Panc1 (cell line): Measurements from ENCODE around the gene TFDP1. TPM values are rescaled to one million over a fixed set of nuclear protein-coding genes. Genes with fewer than 3 reads are reported as not detected.

Source experiments
- ATAC-seq: fragments of 200-7000 bp; cut with Tn5 transposase; 2 replicates; pipeline ENCODE4 v1.9.1; 2020; ENCODE audit warnings: mild to moderate bottlenecking, moderate library complexity
- BruUV-seq: library from RNA; stranded (reverse); fragments of 400-500 nt; replicated peaks from 2 replicates; lab custom pipeline; 2021; lab: Mats Ljungman, UMichigan
- CTCF ChIA-PET: fragments of 300-600 bp; sonication (Branson Sonifier 250); formaldehyde crosslinking; loops from one replicate; lab custom pipeline; 2022; ENCODE audit warnings: antibody characterized with exemption; lab: Charles Lee
- POLR2A ChIA-PET: fragments of 300-600 bp; sonication (Branson Sonifier 250); formaldehyde crosslinking; loops from one replicate; lab custom pipeline; 2022; ENCODE audit warnings: antibody characterized with exemption; lab: Charles Lee
- DNase-seq: peaks from one replicate; pipeline ENCODE4 v3.0.0-alpha.2; 2010; ENCODE audit warnings: low read depth, low spot score
- H3K27ac ChIP-seq: 2 replicates; pipeline ENCODE4 v1.5.1; 2011; ENCODE audit warnings: mild to moderate bottlenecking, low read length, inconsistent platforms
- H3K27me3 ChIP-seq: fragments of 200-500 bp; sonication (Bioruptor generic); 2 replicates; pipeline ENCODE4 v1.6.0; 2014; ENCODE audit warnings: low read length, inconsistent platforms; ENCODE audit not compliant: control insufficient read depth, insufficient read depth
- H3K36me3 ChIP-seq: fragments of 200-500 bp; sonication (Bioruptor generic); 2 replicates; pipeline ENCODE4 v1.5.1; 2014; ENCODE audit warnings: inconsistent platforms, mild to moderate bottlenecking, low read length, moderate library complexity; ENCODE audit not compliant: control insufficient read depth, insufficient read depth
- H3K4me1 ChIP-seq: 2 replicates; pipeline ENCODE4 v1.5.1; 2011; ENCODE audit warnings: inconsistent platforms, mild to moderate bottlenecking, low read length, moderate library complexity; ENCODE audit not compliant: control insufficient read depth, insufficient read depth
- H3K4me3 ChIP-seq, 2 experiments: 2 replicates each; pipeline ENCODE4 v1.5.1; 2011 to 2012; ENCODE audit warnings: low read depth in 2 of 2, low read length in 2 of 2, mild to moderate bottlenecking in 2 of 2, inconsistent platforms in 1 of 2, moderate library complexity in 1 of 2
- H3K9me3 ChIP-seq: fragments of 200-500 bp; sonication (Bioruptor generic); 2 replicates; pipeline ENCODE4 v1.5.1; 2014; ENCODE audit warnings: low read depth, mild to moderate bottlenecking, inconsistent platforms, low read length, moderate library complexity; ENCODE audit not compliant: control insufficient read depth, insufficient read depth
- POLR2AphosphoS5 ChIP-seq: IDR thresholded peaks from 2 replicates; pipeline ENCODE4 v1.6.1; 2012; ENCODE audit warnings: mild to moderate bottlenecking, low read depth, low read length, moderate library complexity
- SIN3A ChIP-seq: IDR thresholded peaks from 2 replicates; pipeline ENCODE4 v1.6.1; 2012; ENCODE audit warnings: low read depth, mild to moderate bottlenecking, low read length, moderate library complexity, borderline replicate concordance; ENCODE audit not compliant: insufficient read depth
- TCF7L2 ChIP-seq: IDR thresholded peaks from 2 replicates; pipeline ENCODE4 v1.6.1; 2011; ENCODE audit warnings: mild to moderate bottlenecking, low read depth, low read length, inconsistent platforms
- in situ Hi-C: cut with HindIII; loops from 2 replicates; pipeline ENCODE4 v1.10.0; 2016; ENCODE audit warnings: low sequenced_read_pairs, low pct_unique_long_range_greater_than_20kb
- intact Hi-C: fragments of 100-400 bp; cut with micrococcal nuclease; formaldehyde crosslinking; loops from one replicate; pipeline ENCODE4 v1.10.0; 2022; ENCODE audit not compliant: unreplicated experiment
- total RNA-seq: library from RNA; stranded (reverse); gene quantifications from one replicate; pipeline ENCODE4 v1.2.1, GENCODE V29; 2021; ENCODE audit not compliant: unreplicated experiment
- TF ChIP-seq, protein P1 (sequence below): fragments of 450-650 bp; IDR thresholded peaks from 2 replicates; pipeline ENCODE4 v1.5.1; 2017; ENCODE audit warnings: mild to moderate bottlenecking
- TF ChIP-seq, protein P2 (sequence below), 2 experiments: IDR thresholded peaks; 2 replicates each; pipeline ENCODE4 v1.6.1; 2011 to 2012; ENCODE audit warnings: low read depth in 2 of 2, control low read depth in 1 of 2, low read length in 1 of 2, mild to moderate bottlenecking in 1 of 2, moderate library complexity in 1 of 2; ENCODE audit not compliant: insufficient read depth in 1 of 2

Gene TFDP1
- total RNA-seq, 1 experiment from 2014 or later = 91.6 TPM

DNA sequence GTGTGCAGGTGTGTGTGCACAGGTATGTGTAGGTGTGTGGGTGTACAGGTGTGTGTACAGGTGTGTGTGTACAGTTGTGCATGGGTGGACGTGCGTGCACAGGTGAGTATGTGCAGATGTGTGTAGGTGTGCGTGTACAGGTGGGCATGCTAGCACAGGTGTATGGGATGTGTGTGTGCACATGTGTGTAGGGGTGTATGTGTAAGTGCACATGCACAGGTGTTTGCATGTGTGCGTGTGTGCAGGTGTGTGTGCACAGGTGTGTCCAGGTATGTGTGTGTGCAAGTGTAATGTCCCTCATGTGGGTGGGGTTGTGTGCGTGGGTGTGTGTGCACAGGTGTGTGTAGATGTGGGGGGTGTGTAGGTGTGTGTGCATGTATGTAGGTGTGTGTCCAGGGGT, 27.5 kb upstream of the TFDP1 start:
- CTCF ChIA-PET = no interaction called here
- ATAC-seq (no peak), DNase-seq (no peak)
- TF ChIP-seq TCF7L2 = no peak
- TF ChIP-seq, protein P1, sequence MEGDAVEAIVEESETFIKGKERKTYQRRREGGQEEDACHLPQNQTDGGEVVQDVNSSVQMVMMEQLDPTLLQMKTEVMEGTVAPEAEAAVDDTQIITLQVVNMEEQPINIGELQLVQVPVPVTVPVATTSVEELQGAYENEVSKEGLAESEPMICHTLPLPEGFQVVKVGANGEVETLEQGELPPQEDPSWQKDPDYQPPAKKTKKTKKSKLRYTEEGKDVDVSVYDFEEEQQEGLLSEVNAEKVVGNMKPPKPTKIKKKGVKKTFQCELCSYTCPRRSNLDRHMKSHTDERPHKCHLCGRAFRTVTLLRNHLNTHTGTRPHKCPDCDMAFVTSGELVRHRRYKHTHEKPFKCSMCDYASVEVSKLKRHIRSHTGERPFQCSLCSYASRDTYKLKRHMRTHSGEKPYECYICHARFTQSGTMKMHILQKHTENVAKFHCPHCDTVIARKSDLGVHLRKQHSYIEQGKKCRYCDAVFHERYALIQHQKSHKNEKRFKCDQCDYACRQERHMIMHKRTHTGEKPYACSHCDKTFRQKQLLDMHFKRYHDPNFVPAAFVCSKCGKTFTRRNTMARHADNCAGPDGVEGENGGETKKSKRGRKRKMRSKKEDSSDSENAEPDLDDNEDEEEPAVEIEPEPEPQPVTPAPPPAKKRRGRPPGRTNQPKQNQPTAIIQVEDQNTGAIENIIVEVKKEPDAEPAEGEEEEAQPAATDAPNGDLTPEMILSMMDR = no peak
- TF ChIP-seq, protein P2, sequence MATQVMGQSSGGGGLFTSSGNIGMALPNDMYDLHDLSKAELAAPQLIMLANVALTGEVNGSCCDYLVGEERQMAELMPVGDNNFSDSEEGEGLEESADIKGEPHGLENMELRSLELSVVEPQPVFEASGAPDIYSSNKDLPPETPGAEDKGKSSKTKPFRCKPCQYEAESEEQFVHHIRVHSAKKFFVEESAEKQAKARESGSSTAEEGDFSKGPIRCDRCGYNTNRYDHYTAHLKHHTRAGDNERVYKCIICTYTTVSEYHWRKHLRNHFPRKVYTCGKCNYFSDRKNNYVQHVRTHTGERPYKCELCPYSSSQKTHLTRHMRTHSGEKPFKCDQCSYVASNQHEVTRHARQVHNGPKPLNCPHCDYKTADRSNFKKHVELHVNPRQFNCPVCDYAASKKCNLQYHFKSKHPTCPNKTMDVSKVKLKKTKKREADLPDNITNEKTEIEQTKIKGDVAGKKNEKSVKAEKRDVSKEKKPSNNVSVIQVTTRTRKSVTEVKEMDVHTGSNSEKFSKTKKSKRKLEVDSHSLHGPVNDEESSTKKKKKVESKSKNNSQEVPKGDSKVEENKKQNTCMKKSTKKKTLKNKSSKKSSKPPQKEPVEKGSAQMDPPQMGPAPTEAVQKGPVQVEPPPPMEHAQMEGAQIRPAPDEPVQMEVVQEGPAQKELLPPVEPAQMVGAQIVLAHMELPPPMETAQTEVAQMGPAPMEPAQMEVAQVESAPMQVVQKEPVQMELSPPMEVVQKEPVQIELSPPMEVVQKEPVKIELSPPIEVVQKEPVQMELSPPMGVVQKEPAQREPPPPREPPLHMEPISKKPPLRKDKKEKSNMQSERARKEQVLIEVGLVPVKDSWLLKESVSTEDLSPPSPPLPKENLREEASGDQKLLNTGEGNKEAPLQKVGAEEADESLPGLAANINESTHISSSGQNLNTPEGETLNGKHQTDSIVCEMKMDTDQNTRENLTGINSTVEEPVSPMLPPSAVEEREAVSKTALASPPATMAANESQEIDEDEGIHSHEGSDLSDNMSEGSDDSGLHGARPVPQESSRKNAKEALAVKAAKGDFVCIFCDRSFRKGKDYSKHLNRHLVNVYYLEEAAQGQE (IDR thresholded peaks at IDR 0.05; ENCODE audit: insufficient read depth in 1 of 2, low read depth in 2 of 2, low read length in 1 of 2) = no peak
- TF ChIP-seq SIN3A = no peak
- no peak for TF ChIP-seq POLR2AphosphoS5
- in situ Hi-C loops (no loop called here), intact Hi-C loops (no loop called here)
- Histone ChIP-seq H3K4me3 (no peak overlapping the region), H3K36me3 (no peaks in the 10 kb centered on the region), H3K4me1 (no peaks in the 10 kb centered on the region), H3K27me3 (no peaks in the 10 kb centered on the region), H3K9me3 (no peaks in the 10 kb centered on the region), H3K27ac (no peak overlapping the region)
- BruUV-seq = no TSS peak
- POLR2A ChIA-PET = no interaction called here

DNA sequence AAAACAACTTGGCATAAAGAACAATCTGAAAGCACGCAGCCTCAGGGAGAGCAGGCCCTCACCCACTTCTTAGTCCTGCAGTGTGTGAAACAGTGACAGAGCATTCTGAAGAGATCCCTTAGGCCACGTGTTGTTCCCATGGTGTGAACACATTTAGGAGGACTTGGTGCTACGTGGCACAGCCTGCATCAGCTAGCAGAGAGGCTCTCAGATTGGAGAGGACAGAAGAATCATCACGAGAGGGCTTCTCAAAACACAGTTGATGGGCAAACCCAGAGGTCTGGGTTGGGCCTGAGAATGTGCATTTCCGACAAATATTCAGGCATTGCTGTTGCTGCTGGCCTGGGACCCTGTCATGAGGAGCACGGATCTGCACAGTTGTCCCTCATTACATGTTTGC, 26.1 kb upstream of the TFDP1 start:
- no peaks in the 10 kb centered on the region for H3K27me3 ChIP-seq
- no peak overlapping the region for H3K4me3 ChIP-seq
- H3K36me3 ChIP-seq = no peaks in the 10 kb centered on the region
- DNase-seq (no peak), ATAC-seq (no peak)
- TF ChIP-seq TCF7L2 = no peak
- TF ChIP-seq, protein P2 (IDR thresholded peaks at IDR 0.05; ENCODE audit: insufficient read depth in 1 of 2, low read depth in 2 of 2, low read length in 1 of 2) = no peak
- TF ChIP-seq, protein P1 = no peak
- no peak for TF ChIP-seq SIN3A
- TF ChIP-seq POLR2AphosphoS5 = no peak
- CTCF ChIA-PET = no interaction called here
- POLR2A ChIA-PET = no interaction called here
- no peaks in the 10 kb centered on the region for H3K4me1 ChIP-seq
- no peaks in the 10 kb centered on the region for H3K9me3 ChIP-seq
- no TSS peak for BruUV-seq
- H3K27ac ChIP-seq = no peak overlapping the region
- intact Hi-C loops = no loop called here
- in situ Hi-C loops = no loop called here
